Frontal cortex (tissue), 4 donors: ENCODE results near the gene HDAC3. TPM values are rescaled to one million over a fixed set of nuclear protein-coding genes. Genes with fewer than 3 reads are reported as not detected.
"Not testable (repeated sequence)": the region's sequence is repeated elsewhere in the genome, so short reads cannot be mapped to it uniquely, and the experiment has no call there.

ENCODE experiments used
- DNase-seq, 2 donors: peaks; one replicate each; pipeline ENCODE4 v3.0.0; 2012; ENCODE audit warnings: low spot score in 2 of 2
- FAIRE-seq: peaks from 2 replicates; lab custom pipeline; 2012; peaks lifted over from hg19 to GRCh38; lab: Jason Lieb, UNC
- total RNA-seq: library from RNA; depleted of rRNA; stranded (reverse); fragments of >200 nt; gene quantifications from one replicate; pipeline ENCODE4 v1.2.3, GENCODE V29; 2014
- donor health status: control.
- donor health status: control.
- donor health status: control.

Gene HDAC3
- total RNA-seq, 1 donor from 2014 or later = 44.8 TPM

DNA sequence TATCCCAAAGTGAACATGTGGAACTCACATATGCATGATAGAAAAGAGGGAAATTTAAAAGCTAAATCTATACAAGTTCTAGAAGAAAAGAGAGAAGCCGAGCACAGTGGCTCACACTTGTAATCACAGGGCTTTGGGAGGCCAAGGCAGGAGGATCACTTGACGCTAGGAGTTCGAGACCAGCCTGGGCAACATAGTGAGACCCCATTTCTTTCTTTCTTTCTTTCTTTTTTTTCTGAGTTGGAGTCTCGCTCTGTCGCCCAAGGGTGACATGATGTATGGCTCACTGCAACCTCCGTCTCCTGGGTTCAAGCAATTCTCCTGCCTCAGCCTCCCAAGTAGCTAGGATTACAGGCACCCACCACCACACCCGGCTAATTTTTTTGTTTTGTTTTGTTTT, 26.7 kb downstream of the HDAC3 start:
- not testable (repeated sequence) for FAIRE-seq, DNase-seq

DNA sequence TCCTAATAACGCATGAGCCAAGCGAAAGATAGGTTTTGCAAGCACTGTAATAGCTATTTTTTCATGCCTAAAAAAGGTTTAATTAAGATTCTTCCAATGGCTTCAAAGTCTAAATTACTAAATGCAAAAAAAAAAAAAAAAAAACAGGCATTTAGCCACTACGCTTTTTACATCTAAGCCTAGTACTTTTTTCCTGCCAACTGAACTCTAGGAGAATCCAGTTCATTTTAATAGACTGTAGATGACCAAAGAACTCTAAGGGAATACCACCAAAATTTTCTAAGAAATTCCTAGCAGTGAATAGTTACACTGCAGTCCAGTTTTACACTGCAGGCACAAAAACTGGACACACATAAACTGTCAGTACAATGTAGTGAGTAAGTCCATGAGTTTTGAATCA, 27.6 kb downstream of the HDAC3 start:
- DNase-seq (no peak), FAIRE-seq (no peak)

DNA sequence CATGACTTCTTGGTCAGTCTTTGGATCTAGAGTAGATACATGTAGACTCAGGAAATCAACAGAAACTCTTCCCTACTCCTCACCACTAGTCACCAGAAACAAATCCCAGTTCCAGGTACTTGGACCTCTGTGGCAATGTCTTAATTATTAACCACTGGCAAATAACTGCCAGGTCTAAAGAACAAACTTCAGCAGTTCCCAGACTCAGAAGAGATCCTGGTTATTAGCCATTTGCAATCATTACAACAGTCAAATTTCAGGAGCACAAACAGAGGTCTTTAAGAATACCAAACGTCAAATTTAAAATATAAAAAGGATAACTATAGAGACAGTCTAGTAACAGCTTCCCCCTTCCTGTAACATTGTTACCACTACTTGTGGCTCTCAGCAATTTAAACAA, 28.1 kb downstream of the HDAC3 start:
- DNase-seq (no peak), FAIRE-seq (no peak)

DNA sequence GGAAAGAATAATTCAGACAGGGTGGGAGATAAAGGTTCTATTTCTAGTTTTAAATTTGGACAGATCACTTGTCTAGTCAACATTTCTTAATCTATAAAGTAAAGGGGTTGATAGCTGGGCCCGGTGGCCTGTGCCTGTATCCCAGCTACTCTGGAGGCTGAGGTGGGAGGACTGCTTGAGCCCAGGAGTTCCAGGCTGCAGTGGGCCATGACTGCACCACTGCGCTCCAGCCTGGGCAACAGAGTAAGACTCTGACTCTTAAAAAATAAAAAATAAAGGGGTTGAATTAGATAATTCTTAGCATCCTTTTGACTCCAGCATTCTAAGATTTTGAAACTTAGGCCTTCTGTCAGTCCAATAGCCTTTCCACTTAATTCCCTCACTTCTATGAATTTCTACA, 28.6 kb downstream of the HDAC3 start:
- no peak for FAIRE-seq
- no peak for DNase-seq

GRCh38 chr5:141605523-141606277, 30.9 kb downstream of the HDAC3 start:
- no peak for FAIRE-seq
- DNase-seq = no peak

DNA sequence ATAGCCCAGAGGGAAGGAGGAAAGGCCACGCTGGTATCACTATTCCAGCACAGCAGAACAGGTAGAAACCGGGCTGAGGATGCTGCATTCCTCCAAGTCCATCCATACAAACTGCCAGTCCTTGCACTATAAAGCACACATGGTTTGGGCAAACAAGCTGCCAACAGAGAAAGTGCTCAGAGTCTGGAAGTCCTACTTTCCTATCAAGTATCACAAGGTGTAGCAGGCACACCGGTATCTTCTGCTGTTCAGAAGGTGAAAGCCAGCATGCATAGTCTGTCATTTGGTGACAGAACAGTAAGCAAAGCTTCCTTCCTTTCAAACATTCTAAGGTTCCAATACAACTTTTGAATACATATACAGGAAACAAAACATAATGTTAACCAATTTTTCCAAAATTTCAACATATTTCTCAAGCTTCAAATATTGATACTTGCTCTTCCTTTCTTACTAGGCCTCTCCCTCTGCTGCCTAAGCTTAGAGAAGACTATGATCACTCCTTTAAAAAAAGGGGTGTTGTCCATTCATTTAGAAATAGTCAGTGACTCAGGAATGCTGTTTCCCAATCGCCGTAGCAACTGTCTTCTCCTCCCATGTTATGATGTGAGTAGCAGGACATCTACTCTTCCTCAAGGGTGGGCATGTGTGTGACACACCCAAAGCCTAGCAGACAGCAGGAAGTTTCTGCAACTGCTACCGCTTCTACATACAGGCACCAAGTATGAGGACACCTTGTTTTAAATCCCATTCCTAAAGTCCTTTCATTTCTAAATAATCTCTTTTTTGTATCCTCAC, 32.5 kb downstream of the HDAC3 start:
- FAIRE-seq (no peak), DNase-seq (no peak)

DNA sequence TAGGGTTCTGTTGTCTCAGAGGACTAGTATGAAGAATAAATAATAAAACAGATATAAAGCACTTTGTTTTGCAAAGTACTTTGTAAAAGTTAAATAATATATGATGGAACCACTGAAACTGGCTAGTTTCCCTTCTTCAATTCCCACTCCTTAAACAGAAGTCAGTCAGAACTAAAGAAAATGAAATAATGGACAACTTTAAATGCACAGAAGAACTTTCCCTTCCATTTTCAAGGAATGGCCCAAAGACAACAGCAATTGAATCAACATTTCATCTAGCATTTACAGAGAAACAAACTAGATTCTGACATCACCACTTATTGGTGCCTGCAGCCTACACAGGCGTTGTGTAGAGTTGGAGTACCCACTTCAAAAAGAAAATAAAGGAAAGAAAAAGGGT, 34.0 kb downstream of the HDAC3 start:
- DNase-seq (no peak), FAIRE-seq (no peak)

DNA sequence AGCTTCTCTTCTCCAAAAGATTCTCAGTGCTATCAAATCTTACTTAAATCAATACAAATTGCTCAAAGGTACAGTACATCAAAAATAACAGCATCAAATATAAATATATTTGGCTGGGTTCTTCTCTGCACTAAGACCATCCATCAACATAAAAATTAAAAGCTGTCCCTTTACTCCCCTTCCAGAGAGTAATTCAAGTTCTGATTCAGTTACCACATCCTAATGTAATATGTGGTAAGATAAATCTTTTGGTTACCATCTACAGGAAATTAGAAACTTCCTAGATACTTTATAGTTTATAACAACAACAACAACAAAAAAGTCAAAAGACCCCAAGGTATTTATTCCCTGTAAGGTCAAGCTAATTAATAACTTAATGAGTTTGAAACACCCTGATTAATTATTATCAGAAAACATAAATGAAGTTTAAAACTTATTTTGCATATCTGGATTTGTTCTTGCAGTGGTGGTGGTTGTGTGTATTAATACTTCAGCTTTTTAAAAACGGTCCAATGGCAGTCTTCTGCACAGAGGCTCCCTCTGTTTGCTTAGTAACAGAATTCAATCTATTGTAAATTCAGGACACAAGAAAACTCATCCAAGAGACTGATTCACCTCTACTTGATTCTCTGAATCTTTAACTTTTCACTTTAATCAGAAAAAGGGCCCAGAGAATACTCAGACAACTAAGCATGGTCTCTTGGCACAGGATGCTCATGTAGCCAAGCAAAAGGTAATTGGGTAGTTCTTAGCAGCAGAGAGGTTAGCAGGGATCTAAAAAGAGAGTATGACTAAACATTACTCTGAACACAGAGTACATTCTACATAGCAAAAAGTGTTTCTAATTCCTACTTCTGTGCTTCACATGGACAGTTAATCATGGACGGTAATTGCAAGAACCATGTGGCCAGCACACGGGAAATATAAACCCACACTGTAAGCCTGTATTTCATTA, 38.0 kb downstream of the HDAC3 start:
- no peak for FAIRE-seq
- DNase-seq = no peak

DNA sequence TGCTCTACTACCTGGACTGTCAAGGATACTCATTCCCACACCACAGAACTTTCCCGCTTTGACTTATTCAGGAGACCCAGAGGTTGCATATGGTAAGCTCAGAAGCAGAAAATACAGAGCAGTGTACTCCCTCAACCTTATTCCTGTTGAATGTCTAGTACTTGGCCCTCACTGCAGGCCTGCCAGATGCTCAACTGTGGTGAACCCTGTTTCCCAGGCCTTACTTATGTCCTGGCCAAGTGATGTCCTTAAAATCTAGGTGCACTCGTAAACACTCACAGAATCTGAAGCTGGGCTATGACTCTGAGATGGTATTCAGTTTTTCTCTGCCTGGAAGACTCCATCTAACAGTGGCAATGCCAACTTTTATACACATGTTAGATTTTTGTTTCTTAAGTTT, 38.8 kb downstream of the HDAC3 start:
- DNase-seq = no peak
- FAIRE-seq = no peak

- DNase-seq (no peak), FAIRE-seq (no peak)
Observed at GRCh38 chr5:141597394-141597793, 39.3 kb downstream of the HDAC3 start.

GRCh38 chr5:141596867-141597266, 39.8 kb downstream of the HDAC3 start:
- DNase-seq (no peak), FAIRE-seq (no peak)

GRCh38 chr5:141590127-141590526, 46.5 kb downstream of the HDAC3 start:
- FAIRE-seq (no peak), DNase-seq (no peak)

DNA sequence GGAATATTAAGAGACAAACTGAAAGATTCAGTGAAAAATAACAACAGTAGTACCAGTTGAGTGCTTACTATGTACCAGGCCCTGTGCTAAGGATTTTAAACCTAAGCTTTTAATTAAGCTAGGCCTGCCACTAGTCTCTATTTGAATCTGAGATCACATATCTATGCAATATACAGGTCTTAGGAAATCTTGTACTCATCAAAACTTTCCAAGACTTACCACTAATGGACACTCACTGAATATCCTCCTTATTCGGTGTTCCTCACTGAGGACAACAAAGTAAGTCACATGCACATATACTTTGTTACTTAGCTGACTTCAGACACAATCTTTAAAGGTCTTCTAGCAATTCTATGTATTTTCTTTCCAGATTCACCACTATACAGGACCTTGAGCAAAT, 50.4 kb downstream of the HDAC3 start:
- DNase-seq = no peak
- no peak for FAIRE-seq

DNA sequence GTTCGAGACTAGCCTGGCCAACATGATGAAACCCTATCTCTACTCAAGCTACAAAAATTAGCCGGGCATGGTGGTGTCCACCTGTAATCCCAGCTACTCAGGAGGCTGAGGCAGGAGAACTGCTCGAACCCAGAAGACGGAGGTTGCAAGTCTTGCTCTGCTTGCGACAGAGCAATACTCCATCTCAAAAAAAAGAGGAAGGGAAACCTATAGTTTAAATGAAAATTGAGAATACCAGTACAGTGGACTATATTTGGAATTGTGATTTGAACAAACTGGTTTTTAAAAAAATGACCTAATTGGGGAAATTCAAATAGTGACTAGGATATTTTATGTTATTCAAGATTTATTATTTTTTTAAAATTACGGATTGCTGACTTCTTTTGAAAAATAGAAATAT, 51.1 kb downstream of the HDAC3 start:
- FAIRE-seq (no peak), DNase-seq (no peak)

DNA sequence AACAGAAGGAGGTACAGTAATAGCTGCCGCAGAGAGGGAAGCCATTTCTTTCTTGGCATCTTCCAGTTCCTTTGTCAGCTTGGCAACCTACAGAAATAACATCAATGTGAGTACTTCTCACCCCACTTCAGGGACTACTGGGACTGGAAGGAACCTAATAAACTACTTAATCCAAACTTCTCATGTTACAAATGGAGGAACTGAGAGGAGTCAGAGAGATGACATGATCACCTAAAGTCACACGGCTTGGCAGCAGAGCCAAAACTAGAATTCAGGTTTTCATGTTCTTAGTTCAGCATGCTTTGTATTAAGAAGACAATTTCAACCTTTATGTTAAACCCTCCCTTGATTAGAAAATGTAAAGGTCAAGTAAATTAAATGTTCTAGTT, 62.5 kb downstream of the HDAC3 start:
- FAIRE-seq = no peak

DNA sequence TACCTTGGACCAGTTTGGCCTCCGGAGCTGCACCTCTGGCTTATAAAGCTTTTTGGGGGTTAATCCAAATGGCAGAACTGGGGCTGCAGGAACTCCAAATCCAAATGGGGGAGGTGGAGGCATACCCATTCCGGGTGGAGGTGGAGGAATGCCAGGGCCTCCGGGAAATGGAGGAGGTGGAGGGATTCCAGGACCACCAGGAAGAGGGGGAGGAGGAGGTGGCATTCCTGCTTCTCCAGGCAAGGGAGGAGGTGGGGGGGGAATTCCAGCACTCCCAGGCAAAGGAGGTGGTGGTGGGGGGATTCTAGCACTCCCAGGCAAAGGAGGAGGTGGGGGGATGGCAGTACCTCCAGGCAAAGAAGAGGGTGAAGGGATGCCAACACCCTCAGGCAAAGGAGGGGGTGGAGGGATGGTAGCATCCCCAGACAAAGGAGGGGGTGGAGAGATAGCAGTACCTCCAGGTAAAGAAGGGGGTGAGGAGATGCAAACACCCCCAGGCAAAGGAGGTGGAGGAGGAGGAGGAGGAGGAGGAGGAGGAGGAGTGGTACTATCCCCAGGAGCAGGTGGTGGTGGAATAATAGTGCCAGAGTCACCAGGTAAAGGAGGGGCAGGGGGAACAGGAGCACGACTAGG, 63.0 kb downstream of the HDAC3 start:
- DNase-seq (no peak), FAIRE-seq (no peak)

More for the DNA sequence above, 62.5 kb downstream of the HDAC3 start:
- no peak for DNase-seq
